ENCODE data around the gene PLPP3.

Gene PLPP3

DNA sequence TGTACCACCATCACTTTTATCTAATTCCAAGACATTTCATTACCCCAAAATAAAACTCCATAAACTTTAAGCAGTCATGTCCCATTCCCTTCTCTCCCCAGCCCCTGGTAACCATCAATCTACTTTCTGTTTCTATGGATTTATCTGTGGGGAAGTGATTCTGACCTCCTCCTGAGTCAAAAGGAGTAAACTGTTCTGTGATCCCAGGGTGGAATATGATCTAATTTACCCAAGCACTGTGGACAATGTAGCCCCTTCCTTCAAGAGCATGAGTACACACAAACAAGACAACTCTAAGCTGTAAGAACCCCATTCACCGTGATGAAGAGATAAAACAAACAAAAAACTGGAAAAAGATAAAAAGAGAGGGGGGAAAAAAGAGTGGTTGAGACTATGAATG, 77.9 kb downstream of the PLPP3 start:
- no peak for DNase-seq (ENCODE audit: low read depth in 3 of 3, low spot score in 1 of 3)

DNA sequence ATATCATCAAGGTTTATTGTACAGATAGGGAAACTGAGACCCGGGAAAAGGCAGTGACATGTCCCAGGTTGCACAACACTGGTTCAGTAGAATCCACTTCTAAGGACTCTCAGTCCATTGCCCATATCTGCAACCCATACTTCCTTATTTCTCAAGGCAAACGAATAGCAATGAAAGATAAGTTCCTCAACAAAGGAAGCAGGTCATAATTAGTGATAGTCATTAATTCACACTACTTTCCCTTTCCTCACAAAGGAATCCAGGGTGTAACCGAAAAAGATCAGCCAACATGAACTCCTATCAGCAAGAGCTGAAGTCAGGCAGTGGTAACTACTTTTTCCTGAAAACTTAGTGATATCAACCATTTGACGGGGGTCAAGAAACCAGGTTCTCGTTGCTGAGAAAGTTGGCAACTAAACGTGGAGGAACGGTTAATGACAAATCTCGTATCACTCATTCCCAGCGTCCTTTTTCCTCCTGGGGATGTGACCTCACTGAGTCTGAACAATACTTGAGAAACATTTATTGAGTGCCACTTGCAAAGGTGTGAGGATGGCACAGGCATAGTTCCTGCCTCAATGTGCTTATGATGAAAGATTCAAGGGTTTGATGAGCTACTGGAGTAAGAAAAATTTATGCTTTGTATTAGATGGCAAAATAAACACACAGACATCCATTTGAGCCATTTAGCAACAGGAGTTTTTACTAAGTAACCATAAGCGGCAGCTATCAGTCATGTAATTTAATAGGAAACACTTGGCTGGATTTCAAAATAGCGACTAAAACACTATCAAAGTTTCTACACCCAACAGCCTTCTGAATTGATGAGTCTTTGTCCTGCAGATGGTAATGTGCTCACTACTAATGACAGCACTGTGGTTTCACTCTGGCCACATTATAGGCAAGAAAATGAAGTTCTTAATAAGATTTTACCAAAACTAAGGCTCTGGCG, 82.3 kb downstream of the PLPP3 start:
- no peak for DNase-seq (ENCODE audit: low read depth in 3 of 3, low spot score in 1 of 3)

DNA sequence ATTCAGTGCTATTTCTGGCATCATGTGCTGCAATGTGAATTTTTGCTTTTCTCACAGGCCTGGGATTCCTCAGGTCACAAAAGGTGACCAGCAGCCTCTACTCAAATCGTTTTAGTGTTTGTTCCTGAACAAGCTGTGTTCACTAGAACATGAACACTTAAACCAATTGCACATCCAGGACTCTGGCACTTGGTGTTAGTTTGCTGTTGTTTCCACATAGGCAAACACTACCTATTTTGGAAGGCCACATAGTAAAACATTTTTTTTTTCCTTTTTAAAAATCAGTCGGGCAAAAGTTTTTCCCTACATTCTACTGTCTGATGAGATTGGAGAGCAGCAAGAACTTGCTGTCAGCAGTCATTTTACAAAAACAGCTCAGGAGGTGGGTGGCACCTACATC, 83.2 kb downstream of the PLPP3 start:
- DNase-seq (ENCODE audit: low read depth in 3 of 3, low spot score in 1 of 3) = no peak

DNA sequence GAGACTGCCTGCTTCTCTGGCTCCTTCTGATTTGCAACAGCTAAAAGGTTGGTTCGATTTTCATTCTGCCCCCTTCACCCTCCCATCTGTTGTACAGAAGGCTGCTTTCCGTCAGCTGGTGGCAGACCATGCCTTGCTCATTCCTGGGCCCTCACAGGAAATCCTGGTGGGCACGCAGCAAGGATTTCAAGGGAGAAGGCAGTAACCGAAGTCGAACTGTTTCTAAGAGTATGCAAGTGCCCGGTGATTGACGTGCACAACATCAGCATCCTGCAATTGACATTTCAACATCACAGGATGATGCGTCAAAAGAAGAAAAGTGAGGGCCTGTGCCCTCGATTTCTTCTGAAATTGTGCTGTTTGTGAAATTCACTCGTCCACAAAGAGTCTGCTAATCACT, 83.8 kb downstream of the PLPP3 start:
- DNase-seq (ENCODE audit: low read depth in 3 of 3, low spot score in 1 of 3) = no peak

DNA sequence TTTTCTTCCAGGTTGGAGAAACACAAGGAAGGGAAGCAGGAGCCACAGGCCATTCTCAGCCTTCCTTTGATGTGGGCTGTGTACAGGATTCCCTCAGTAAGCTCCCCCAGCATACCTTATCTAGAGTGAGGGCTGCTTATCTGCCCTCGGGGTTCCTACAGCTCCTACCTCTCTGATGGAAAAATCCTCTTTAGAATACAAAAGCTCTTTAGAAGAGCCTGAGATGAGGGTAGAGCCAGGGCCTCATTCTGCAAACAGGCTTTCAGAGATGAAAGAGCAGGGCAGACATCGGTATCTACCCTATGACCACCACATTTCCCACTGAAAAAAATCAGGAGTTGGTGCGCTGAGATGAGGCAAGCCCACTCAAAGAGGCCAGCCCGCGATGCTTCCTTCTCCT, 85.1 kb downstream of the PLPP3 start:
- DNase-seq (ENCODE audit: low read depth in 3 of 3, low spot score in 1 of 3) = no peak

DNA sequence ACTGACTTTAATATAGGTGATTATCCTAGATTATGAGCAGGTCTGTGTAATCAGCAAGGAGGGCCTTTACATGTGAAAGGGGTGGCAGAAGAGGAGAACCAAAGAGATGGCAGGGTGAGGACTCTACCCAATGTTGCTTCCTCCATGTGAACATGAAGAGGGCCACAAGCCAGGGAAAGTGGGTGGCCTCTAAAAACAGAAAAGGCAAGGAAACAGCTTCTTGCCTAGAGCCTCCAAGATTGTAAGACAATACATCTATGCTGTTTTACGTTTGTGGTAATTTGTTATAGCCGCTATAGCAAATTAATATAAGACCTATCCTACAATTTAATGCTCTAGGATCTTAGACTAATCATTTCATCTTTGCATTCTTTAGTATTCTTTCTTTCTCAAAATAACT, 85.5 kb downstream of the PLPP3 start:
- no peak for DNase-seq (ENCODE audit: low read depth in 3 of 3, low spot score in 1 of 3)

DNA sequence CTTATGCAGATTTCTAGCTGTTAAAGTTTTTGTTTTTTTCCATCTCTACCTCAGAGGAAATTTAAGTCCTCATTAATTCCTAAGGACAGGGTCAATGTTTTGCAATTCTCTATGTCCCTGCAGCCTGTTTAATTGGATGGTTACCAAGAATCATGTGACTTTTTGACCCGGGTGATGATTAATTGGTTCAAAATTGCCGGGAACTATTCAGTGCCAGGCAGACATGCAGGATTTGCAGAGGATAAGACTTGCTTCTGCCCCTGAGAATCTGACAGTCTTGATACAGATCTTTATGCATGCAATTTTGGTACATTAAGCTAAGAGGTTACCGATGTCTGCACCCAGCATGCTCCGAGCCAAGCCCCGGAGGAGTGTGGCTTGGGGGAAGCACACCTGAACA, 87.9 kb downstream of the PLPP3 start:
- no peak for DNase-seq (ENCODE audit: low read depth in 3 of 3, low spot score in 1 of 3)

GRCh38 chr1:56490619-56491018, 88.7 kb downstream of the PLPP3 start:
- no peak for DNase-seq (ENCODE audit: low read depth in 3 of 3, low spot score in 1 of 3)

DNA sequence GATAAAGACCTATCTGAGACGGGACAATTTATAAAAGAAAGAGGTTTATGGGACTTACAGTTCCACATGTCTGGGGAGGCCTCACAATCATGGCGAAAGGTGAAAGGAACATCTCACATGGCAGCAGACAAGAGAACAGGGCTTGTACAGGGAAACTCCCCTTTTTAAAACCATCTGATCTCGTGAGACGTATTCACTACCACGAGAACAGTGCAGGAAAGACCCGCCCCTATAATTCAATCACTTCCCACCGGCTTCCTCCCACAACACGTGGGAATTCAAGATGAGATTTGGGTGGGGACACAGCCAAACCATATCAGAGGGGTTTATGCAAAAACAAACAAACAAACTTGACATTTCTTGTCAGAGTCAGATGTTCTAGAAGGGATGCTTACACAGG, 89.7 kb downstream of the PLPP3 start:
- no peak for DNase-seq (ENCODE audit: low read depth in 3 of 3, low spot score in 1 of 3)

GRCh38 chr1:56484695-56485094, 94.7 kb downstream of the PLPP3 start:
- DNase-seq (ENCODE audit: low read depth in 3 of 3, low spot score in 1 of 3) = no peak

- DNase-seq (ENCODE audit: low read depth in 3 of 3, low spot score in 1 of 3) = no peak
These were observed 96.3 kb downstream of the PLPP3 start for GRCh38 chr1:56483104-56483503.

GRCh38 chr1:56482486-56482885, 96.9 kb downstream of the PLPP3 start:
- no peak for DNase-seq (ENCODE audit: low read depth in 3 of 3, low spot score in 1 of 3)

DNA sequence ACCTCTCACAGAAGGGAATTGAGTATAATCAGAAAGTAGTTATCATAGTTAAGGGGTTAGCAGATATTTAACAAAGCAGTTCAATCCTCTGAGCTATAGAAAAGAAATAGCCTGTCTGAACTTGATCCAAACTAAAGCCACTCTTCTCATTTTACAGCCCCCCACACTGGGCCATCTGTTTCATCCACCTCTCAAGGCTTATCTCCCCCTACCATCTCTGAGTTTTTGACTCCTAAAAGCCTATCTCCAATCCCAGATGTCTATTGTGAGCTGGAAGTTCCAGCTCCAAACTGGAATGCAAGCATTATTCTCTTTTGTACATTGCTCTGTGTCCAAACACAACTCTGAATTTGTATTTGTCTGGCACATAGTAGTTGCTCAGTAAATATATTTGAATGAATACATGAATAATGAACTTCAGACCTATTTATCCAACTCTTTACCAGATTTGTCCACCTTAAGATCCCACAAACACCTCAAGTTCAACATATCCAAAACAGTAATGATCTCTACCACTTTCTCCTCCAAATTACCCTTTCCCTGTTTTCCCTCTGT, 98.1 kb downstream of the PLPP3 start:
- DNase-seq (ENCODE audit: low read depth in 3 of 3, low spot score in 1 of 3) = no peak

- DNase-seq (ENCODE audit: low read depth in 3 of 3, low spot score in 1 of 3) = no peak
These were observed 100.6 kb downstream of the PLPP3 start for GRCh38 chr1:56478734-56479133.

GRCh38 chr1:56477164-56478111, 101.9 kb downstream of the PLPP3 start:
- no peak for DNase-seq (ENCODE audit: low read depth in 3 of 3, low spot score in 1 of 3)

DNA sequence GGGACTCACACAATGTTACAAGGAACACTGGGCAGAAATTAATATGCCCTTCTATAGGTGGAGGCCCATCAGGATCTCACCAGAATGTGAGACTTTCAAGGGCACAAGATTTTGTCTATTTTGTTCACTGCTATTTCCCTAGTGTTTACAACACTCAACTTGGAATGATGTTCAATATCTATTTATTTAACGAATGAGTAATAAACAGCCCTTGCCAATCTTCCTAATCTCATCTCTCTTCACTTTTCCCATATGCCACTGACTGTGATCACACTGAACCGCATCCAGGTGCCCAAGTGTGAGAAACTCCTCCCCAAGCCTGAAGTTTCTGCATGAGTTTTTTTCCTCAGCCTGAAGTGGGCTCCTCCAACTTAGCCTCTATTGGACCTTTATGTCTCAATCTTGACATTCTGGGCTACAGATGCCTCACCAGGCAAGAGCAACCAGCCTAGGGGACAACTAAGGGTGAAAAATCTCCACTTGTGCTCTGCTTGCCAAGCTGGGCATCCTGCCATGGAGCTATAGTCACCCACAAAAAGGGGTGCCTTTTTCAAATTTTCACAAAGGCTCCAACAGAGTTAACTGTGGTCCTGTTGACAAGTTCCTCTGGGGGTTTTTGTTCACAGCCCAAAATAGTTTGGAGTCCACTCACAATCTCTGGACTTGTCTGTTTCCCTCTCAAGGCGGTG, 105.6 kb downstream of the PLPP3 start:
- DNase-seq (ENCODE audit: low read depth in 3 of 3, low spot score in 1 of 3) = no peak

- no peak for DNase-seq (ENCODE audit: low read depth in 3 of 3, low spot score in 1 of 3)
These were observed 106.5 kb downstream of the PLPP3 start for GRCh38 chr1:56472860-56473259.

DNA sequence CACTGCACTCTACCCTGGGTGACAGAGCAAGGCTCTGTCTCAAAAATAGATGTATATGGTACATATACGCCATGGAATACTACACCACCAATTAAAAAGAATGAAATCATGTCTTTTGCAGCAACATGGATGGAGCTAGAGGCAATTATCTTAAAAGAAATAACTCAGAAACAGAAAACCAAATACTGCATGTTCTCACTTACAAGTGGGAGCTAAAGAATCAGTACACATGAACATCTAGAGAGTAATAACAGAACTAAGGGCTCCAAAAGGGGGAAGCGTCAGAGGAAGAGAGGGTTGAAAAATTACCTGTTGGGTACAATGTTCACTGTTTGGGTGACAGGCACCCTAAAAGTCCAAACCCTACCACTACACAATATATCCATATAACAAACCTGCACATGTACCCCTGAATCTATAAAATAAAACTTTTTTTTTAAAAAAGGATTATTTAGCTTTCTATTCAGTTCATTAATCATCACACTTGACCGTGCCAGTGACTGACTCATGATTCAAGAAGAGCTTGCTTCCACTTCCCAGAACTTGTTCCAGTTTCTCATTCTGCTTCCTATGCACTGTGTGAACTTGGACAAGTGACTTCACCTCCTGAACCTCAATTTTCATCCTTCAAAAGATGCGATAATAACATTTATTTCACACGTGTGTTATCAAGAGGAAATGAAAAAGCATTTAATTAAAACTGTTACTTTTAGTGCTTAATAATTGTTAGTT, 109.6 kb downstream of the PLPP3 start:
- DNase-seq (ENCODE audit: low read depth in 3 of 3, low spot score in 1 of 3) = no peak

- DNase-seq (ENCODE audit: low read depth in 3 of 3, low spot score in 1 of 3) = no peak
These were observed 110.8 kb downstream of the PLPP3 start for GRCh38 chr1:56468518-56468917.

GRCh38 chr1:56466538-56466937, 112.8 kb downstream of the PLPP3 start:
- DNase-seq (ENCODE audit: low read depth in 3 of 3, low spot score in 1 of 3) = no peak

Measured in stimulated activated CD4-positive, alpha-beta T cell treated with anti-CD3 and anti-CD28 coated beads, TNF-alpha, amount 100 ng/mL, for 1 hour (primary cell).